ENCODE data around the gene GABRB2. TPM values are rescaled to one million over a fixed set of nuclear protein-coding genes. Genes with fewer than 3 reads are reported as not detected.
"Not testable (repeated sequence)": the region's sequence is repeated elsewhere in the genome, so short reads cannot be mapped to it uniquely, and the experiment has no call there.

GABRB2 gene
- total and polyA plus RNA-seq, 2 of the 13 experiments (the other 11 are each of a cell fraction or from before 2014, with no cell fraction given) = 0.01 TPM; not detected in 1

- no peak for TF ChIP-seq ZNF674 (CRISPR knock-in tag; IDR thresholded peaks at IDR 0.05; ENCODE audit: low read depth)
- TF ChIP-seq NFATC3 (CRISPR knock-in tag; IDR thresholded peaks at IDR 0.05) = no peak
Measured at GRCh38 chr5:161256957-161257356, 289.6 kb downstream of the GABRB2 start (continued).

- intact Hi-C loops (cut with micrococcal nuclease; ENCODE audit: unreplicated experiment); FAIRE-seq; POLR2A ChIA-PET; CTCF ChIA-PET (ENCODE audit: low intra/inter-chr PET ratio, low total read pairs); H3K9ac ChIP-seq (ENCODE audit: insufficient read depth, low read depth, low read length); H3K36me3 ChIP-seq (replicated peaks in 1 of 2; ENCODE audit: control insufficient read depth in 1 of 2, insufficient read depth in 2 of 2, low read length in 2 of 2); in situ Hi-C loops (cut with HindIII; ENCODE audit: extremely low pct_ligation_motif_present, low pct_unique_long_range_greater_than_20kb); H3K27me3 ChIP-seq (ENCODE audit: control insufficient read depth in 1 of 2, insufficient read depth in 2 of 2, low read length in 2 of 2); ATAC-seq; H3K27ac ChIP-seq (ENCODE audit: extremely low read length, insufficient read depth, low read length); H2AFZ ChIP-seq (ENCODE audit: low read length); H4K20me1 ChIP-seq (ENCODE audit: insufficient read depth, low read length); BruUV-seq (replicated peaks); H3K79me2 ChIP-seq (ENCODE audit: insufficient read depth, low read length); H3K4me1 ChIP-seq (ENCODE audit: insufficient read depth, low read length); H3K4me2 ChIP-seq (ENCODE audit: low read depth, low read length); H3K4me3 ChIP-seq (replicated peaks in 1 of 3; ENCODE audit: insufficient read depth in 1 of 3, low read depth in 2 of 3, low read length in 3 of 3); H3K9me3 ChIP-seq (ENCODE audit: low read length); DNase-seq (ENCODE audit: low spot score): not testable (repeated sequence)
- WGBS (ENCODE audit: low lambda C conversion rate) = 0% methylated on average over 3 of the region's 3 CpGs
Measured at GRCh38 chr5:161252955-161253354, 293.6 kb downstream of the GABRB2 start.

GRCh38 chr5:161246749-161247148 lies 299.8 kb downstream of the GABRB2 start:
- Histone ChIP-seq H3K27me3 (ENCODE audit: control insufficient read depth in 1 of 2, insufficient read depth in 2 of 2, low read length in 2 of 2) (no peaks in the 10 kb centered on the region), H3K9me3 (ENCODE audit: low read length) (no peaks in the 10 kb centered on the region), H3K79me2 (ENCODE audit: insufficient read depth, low read length) (no peaks in the 10 kb centered on the region), H3K4me1 (ENCODE audit: insufficient read depth, low read length) (no peaks in the 10 kb centered on the region), H3K9ac (ENCODE audit: insufficient read depth, low read depth, low read length) (no peak overlapping the region), H3K27ac (ENCODE audit: extremely low read length, insufficient read depth, low read length) (no peak overlapping the region), H3K4me3 (replicated peaks in 1 of 3; ENCODE audit: insufficient read depth in 1 of 3, low read depth in 2 of 3, low read length in 3 of 3) (no peak overlapping the region), H4K20me1 (ENCODE audit: insufficient read depth, low read length) (no peaks in the 10 kb centered on the region), H3K36me3 (replicated peaks in 1 of 2; ENCODE audit: control insufficient read depth in 1 of 2, insufficient read depth in 2 of 2, low read length in 2 of 2) (no peaks in the 10 kb centered on the region), H3K4me2 (ENCODE audit: low read depth, low read length) (no peak overlapping the region), H2AFZ (ENCODE audit: low read length) (no peak overlapping the region)
- intact Hi-C loops (cut with micrococcal nuclease; ENCODE audit: unreplicated experiment) (no loop called here), in situ Hi-C loops (cut with HindIII; ENCODE audit: extremely low pct_ligation_motif_present, low pct_unique_long_range_greater_than_20kb) (no loop called here)
- POLR2A ChIA-PET = no interaction called here
- FAIRE-seq = no peak
- ATAC-seq = no peak
- no TSS peak for BruUV-seq (replicated peaks)
- TF ChIP-seq ZNF280B (CRISPR knock-in tag; IDR thresholded peaks at IDR 0.05; ENCODE audit: borderline replicate concordance) = no peak
- no peak for TF ChIP-seq ESRRA (CRISPR knock-in tag; IDR thresholded peaks at IDR 0.05; ENCODE audit: low read depth)
- no peak for TF ChIP-seq ZNF17 (CRISPR knock-in tag; IDR thresholded peaks at IDR 0.05)
- TF ChIP-seq HOXA5 (CRISPR knock-in tag; IDR thresholded peaks at IDR 0.05) = no peak
- no peak for TF ChIP-seq MYPOP (CRISPR knock-in tag; IDR thresholded peaks at IDR 0.05)
- TF ChIP-seq SOX6 (IDR thresholded peaks at IDR 0.05) = no peak
- TF ChIP-seq SOX6 (CRISPR knock-in tag; IDR thresholded peaks at IDR 0.05) = no peak
- WGBS (ENCODE audit: low lambda C conversion rate) = 4% methylated on average over 4 of the region's 4 CpGs
- DNase-seq (ENCODE audit: low spot score) = no peak
- CTCF ChIA-PET (ENCODE audit: low intra/inter-chr PET ratio, low total read pairs) = no interaction called here
